Activated T-helper 9 cell treated with anti-CD3 and anti-CD28 coated beads, Interleukin-2, amount 50 U/mL, for 16 hours (primary cell): ENCODE measurements around the gene NHSL1.

Source experiments
- DNase-seq: peaks from one replicate; pipeline ENCODE4 v3.0.0-alpha.2; 2020; ENCODE audit warnings: low read depth

Gene NHSL1

GRCh38 chr6:138522611-138523010, 23.3 kb upstream of the NHSL1 start:
- DNase-seq, result no peak

- DNase-seq, result no peak
These were observed 22.5 kb upstream of the NHSL1 start for GRCh38 chr6:138521790-138522189.

- no peak for DNase-seq
These were observed 21.2 kb upstream of the NHSL1 start for GRCh38 chr6:138520463-138520862.

GRCh38 chr6:138518054-138518453, 18.8 kb upstream of the NHSL1 start:
- no peak for DNase-seq

GRCh38 chr6:138517635-138518034, 18.3 kb upstream of the NHSL1 start:
- peak; percentile 28 for DNase-seq

GRCh38 chr6:138515657-138516248, 16.5 kb upstream of the NHSL1 start:
- DNase-seq, result no peak

- no peak for DNase-seq
These were observed 15.7 kb upstream of the NHSL1 start for GRCh38 chr6:138514860-138515540.

GRCh38 chr6:138512609-138513008, 13.3 kb upstream of the NHSL1 start:
- no peak for DNase-seq

GRCh38 chr6:138510093-138510492, 10.8 kb upstream of the NHSL1 start:
- DNase-seq, result no peak

GRCh38 chr6:138509371-138509770, 10.1 kb upstream of the NHSL1 start:
- DNase-seq, result no peak

GRCh38 chr6:138508676-138508988, 9.3 kb upstream of the NHSL1 start:
- DNase-seq, result no peak

- no peak for DNase-seq
These were observed 8.8 kb upstream of the NHSL1 start for GRCh38 chr6:138507977-138508675.

- no peak for DNase-seq
These were observed 5.7 kb upstream of the NHSL1 start for GRCh38 chr6:138504764-138505689.

GRCh38 chr6:138503881-138504680, 4.8 kb upstream of the NHSL1 start:
- no peak for DNase-seq

GRCh38 chr6:138502546-138502945, 3.3 kb upstream of the NHSL1 start:
- DNase-seq, result no peak

- DNase-seq, result no peak
These were observed 1.7 kb upstream of the NHSL1 start for GRCh38 chr6:138500867-138501446.

- no peak for DNase-seq
These were observed 861 bp upstream of the NHSL1 start for GRCh38 chr6:138500045-138500665.

GRCh38 chr6:138498629-138499302, 528 bp downstream of the NHSL1 start:
- DNase-seq, result no peak

GRCh38 chr6:138497286-138497685, 2.0 kb downstream of the NHSL1 start:
- DNase-seq, result no peak

GRCh38 chr6:138494312-138494711, 5.0 kb downstream of the NHSL1 start:
- no peak for DNase-seq
